NT2/D1 (cell line): ENCODE data around the gene AGO3.

Source experiments
- DNase-seq: peaks from one replicate; pipeline ENCODE4 v3.0.0-alpha.2; 2011; ENCODE audit warnings: low read depth, low spot score
- H3K27me3 ChIP-seq: 2 replicates; pipeline ENCODE4 v1.6.0; 2011; ENCODE audit warnings: mild to moderate bottlenecking; ENCODE audit not compliant: insufficient read length, insufficient read depth
- H3K36me3 ChIP-seq: 2 replicates; pipeline ENCODE4 v1.6.1; 2011; ENCODE audit warnings: mild to moderate bottlenecking, low read length, mixed read lengths; ENCODE audit not compliant: insufficient read depth, insufficient read length
- H3K4me1 ChIP-seq: 2 replicates; pipeline ENCODE4 v1.5.1; 2011; ENCODE audit not compliant: insufficient read depth, insufficient read length
- H3K4me3 ChIP-seq: 2 replicates; pipeline ENCODE4 v1.5.1; 2011; ENCODE audit warnings: low read depth; ENCODE audit not compliant: insufficient read length
- H3K9ac ChIP-seq: 2 replicates; pipeline ENCODE4 v1.6.0; 2011; ENCODE audit warnings: low read depth; ENCODE audit not compliant: insufficient read length
- H3K9me3 ChIP-seq: 2 replicates; pipeline ENCODE4 v1.5.1; 2011; ENCODE audit warnings: mild to moderate bottlenecking, low read length; ENCODE audit not compliant: insufficient read depth
- SUZ12 ChIP-seq: IDR thresholded peaks from 2 replicates; pipeline ENCODE4 v1.6.1; 2011; ENCODE audit not compliant: insufficient read length, insufficient read depth; ENCODE audit errors: extremely low read depth
- YY1 ChIP-seq: IDR thresholded peaks from 2 replicates; pipeline ENCODE4 v1.6.1; 2011; ENCODE audit not compliant: insufficient read length, insufficient read depth
- ZNF274 ChIP-seq: IDR thresholded peaks from 2 replicates; pipeline ENCODE4 v1.6.1; 2011; ENCODE audit warnings: mild to moderate bottlenecking, low read depth, low read length

AGO3 gene

DNA sequence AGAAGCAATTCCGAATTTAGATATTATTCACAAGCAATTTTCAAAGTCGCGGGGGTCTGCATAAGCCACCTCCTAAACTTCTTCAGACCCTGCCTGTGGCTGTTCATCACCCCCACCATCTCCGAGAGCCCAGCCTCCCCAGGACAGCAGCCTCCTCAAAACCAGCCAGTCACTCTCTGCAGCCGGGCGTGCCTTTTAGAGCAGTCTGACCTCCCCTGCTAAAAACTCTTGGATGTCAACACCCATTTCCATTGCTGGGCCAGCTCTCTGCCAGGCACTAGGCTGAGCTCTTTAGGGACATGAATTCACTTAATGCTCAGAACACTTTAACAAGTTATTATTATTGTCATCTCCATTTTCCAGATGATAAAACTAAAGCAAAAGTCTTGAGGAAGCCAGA, 169.5 kb downstream of the AGO3 start:
- Histone ChIP-seq H3K4me1 (peaks cover 19% of the 10 kb centered on the region), H3K9me3 (no peaks in the 10 kb centered on the region), H3K36me3 (peaks cover 16% of the 10 kb centered on the region), H3K27me3 (no peaks in the 10 kb centered on the region), H3K4me3 (no peak overlapping the region), H3K9ac (no peak overlapping the region)
- TF ChIP-seq SUZ12, result no peak
- DNase-seq, result no peak

DNA sequence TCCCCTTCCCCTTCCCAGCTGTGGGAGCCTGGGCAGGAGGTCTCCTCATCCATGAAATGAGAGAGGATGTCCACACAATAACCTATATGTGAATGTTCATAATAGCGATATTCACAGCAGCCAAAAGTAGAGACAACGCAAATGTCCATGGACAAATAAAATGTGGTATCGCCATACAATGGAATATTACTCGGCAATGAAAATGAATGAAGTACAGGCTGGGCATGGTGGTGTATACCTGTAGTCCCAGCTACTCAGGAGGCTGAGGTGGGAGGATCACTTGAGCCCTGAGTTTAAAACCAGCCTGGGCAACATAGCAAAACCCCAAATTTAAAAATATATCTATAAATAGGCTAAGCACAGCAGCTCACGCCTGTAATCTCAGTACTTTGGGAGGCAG, 170.6 kb downstream of the AGO3 start:
- Histone ChIP-seq H3K36me3 (peaks cover 4% of the 10 kb centered on the region), H3K27me3 (no peaks in the 10 kb centered on the region), H3K9ac (no peak overlapping the region), H3K4me1 (peaks cover 20% of the 10 kb centered on the region), H3K4me3 (no peak overlapping the region), H3K9me3 (no peaks in the 10 kb centered on the region)
- no peak for TF ChIP-seq ZNF274
- no peak for TF ChIP-seq YY1
- TF ChIP-seq SUZ12, result no peak
- DNase-seq, result no peak

DNA sequence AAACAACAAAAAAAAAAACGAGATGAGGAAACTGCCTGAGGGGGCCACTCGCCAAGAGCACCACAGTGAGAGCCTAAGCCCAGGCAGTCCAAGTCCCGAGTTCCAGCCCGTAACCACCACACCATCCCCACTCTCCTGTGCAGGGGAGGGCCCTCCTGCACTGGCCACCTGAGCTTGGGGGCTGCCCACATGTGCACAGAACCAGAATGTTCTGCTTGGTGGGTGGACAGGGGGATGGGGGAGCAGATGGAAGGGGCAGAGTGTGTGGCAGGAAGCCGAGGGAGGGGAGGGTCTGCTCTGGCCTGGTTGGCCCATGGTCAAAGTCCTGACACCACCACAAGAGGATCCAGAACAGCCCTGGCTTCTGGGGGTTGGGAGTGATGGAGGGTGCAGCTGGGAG, 175.4 kb downstream of the AGO3 start:
- no peak overlapping the region for H3K9ac ChIP-seq
- no peaks in the 10 kb centered on the region for H3K36me3 ChIP-seq
- no peaks in the 10 kb centered on the region for H3K27me3 ChIP-seq
- no peak for TF ChIP-seq ZNF274
- no peak for TF ChIP-seq YY1
- TF ChIP-seq SUZ12, result no peak
- H3K4me1 ChIP-seq, result peaks cover 20% of the 10 kb centered on the region
- H3K4me3 ChIP-seq, result no peak overlapping the region
- H3K9me3 ChIP-seq, result no peaks in the 10 kb centered on the region
- no peak for DNase-seq

DNA sequence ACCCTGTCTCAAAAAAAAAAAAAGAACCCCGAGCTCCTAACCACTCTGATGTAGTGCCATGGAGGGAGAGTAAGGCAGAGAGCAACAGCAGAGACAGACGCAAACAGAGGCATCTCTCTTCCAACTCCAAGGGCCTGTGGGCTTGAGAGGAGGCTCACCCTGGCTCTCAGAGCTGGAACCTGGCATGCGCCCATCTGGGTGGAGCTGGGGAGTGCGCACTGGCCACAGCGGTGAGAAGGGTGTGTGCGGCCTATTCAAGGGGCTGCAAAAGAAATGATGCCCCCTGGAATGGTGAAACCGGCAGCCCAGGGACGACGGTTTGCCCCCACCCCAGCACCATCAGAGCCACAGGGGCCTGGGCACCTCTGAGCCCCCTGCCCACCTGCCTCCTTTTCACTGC, 176.5 kb downstream of the AGO3 start:
- Histone ChIP-seq H3K4me3 (no peak overlapping the region), H3K4me1 (peaks cover 20% of the 10 kb centered on the region), H3K9me3 (no peaks in the 10 kb centered on the region), H3K27me3 (no peaks in the 10 kb centered on the region), H3K36me3 (no peaks in the 10 kb centered on the region), H3K9ac (no peak overlapping the region)
- DNase-seq, result no peak
- no peak for TF ChIP-seq SUZ12

DNA sequence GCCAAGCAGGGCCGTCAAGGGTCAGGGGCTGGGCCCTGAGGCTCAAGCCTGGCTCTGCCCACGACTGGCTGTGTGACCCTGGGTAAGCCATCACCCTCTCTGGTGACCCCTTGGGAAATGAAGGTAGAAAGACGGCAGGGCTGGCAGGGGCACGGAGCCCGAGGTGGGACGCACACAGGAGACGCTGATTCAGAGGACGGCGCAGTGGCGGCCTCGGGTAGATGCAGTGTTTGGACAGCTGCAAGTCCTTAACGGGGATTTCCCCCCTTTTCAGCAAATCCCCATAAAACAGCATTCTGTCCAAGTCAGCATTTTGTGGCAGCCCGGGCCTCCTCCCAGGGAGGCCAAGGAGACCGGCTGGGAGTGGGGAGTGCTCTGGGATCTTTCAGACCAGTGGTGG, 177.4 kb downstream of the AGO3 start:
- DNase-seq, result no peak
- H3K27me3 ChIP-seq, result no peaks in the 10 kb centered on the region
- H3K36me3 ChIP-seq, result no peaks in the 10 kb centered on the region
- no peak overlapping the region for H3K9ac ChIP-seq
- no peaks in the 10 kb centered on the region for H3K9me3 ChIP-seq
- H3K4me3 ChIP-seq, result no peak overlapping the region
- TF ChIP-seq SUZ12 (no peak), ZNF274 (no peak), YY1 (no peak)
- peaks cover 23% of the 10 kb centered on the region for H3K4me1 ChIP-seq

DNA sequence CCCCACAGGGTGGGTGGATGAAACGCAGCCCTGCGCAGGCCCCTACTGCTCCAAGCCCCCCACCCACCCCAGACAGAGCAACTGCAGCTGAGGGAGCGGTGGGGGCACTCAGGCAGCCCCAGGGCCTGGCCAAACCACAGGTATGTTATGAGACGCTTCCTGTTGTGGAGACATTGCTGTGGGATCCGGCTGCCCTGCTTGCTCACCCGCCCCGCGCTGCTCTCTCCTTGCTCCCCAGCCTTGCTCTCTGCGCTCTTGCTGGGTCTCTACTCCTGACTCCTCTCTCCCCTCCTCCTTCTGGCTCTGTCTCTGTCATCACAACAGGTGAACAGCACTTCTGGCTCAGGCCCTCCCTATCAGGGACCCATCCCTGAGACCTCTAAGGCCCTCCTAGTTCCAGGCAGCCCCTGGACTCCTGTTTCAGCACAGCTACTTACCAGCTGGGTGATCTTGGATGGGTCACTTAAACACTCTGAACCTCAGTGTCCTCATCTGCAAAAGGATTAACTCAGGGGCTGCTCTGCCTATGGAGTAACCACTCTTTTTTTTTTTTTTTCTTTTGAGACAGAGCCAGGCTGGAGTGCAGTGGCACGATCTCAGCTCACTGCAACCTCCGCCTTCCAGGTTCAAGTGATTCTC, 178.3 kb downstream of the AGO3 start:
- Histone ChIP-seq H3K9ac (no peak overlapping the region), H3K4me3 (no peak overlapping the region), H3K36me3 (no peaks in the 10 kb centered on the region), H3K4me1 (peaks cover 27% of the 10 kb centered on the region), H3K27me3 (no peaks in the 10 kb centered on the region), H3K9me3 (no peaks in the 10 kb centered on the region)
- DNase-seq, result no peak
- no peak for TF ChIP-seq SUZ12
- no peak for TF ChIP-seq YY1
- no peak for TF ChIP-seq ZNF274

DNA sequence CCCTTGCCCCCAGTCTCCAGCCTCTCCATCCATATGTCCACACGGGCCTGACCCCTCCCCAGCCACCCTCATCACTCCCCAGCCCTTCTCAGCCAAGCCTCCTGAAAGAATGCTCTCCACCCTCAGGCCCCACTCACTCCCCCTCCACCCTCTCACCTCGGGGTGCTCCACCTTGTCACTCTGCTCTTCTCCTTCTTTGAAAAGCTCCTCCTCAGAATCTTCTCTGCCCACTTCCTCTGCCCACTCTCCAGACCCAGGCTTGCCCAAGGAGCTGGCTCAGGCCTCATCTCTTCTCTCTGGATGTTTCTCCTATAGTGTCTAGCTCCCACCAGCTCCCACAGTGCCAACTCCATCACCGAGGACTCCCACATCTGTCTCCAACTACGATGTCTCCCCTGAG, 180.2 kb downstream of the AGO3 start:
- Histone ChIP-seq H3K4me3 (no peak overlapping the region), H3K4me1 (peaks cover 40% of the 10 kb centered on the region), H3K9ac (no peak overlapping the region), H3K36me3 (no peaks in the 10 kb centered on the region), H3K27me3 (no peaks in the 10 kb centered on the region), H3K9me3 (no peaks in the 10 kb centered on the region)
- DNase-seq, result no peak
- TF ChIP-seq YY1 (no peak), SUZ12 (no peak), ZNF274 (no peak)

DNA sequence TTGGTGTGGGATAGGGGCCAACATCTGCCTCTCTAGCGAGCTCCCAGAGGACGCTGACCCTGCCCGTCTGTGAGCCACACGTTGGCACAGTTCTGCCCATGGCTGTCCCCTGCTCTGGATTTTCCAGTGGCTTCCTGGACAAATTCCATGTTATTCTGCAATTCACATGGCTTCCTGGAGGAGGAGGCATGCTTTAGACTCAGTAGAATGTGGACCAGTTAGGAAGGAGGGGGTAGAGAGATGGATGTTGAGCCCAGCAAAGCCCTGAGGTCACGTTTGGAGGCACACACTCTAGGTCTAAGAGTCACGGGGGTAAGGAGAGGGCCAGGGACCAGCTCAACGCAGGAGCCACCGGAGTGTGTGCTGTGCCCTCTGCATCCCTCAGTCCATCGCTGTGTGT, 181.9 kb downstream of the AGO3 start:
- H3K36me3 ChIP-seq, result no peaks in the 10 kb centered on the region
- no peak overlapping the region for H3K9ac ChIP-seq
- H3K27me3 ChIP-seq, result no peaks in the 10 kb centered on the region

More for the DNA sequence above, 181.9 kb downstream of the AGO3 start:
- no peak for DNase-seq
- Histone ChIP-seq H3K4me3 (no peak overlapping the region), H3K9me3 (no peaks in the 10 kb centered on the region), H3K4me1 (peaks cover 35% of the 10 kb centered on the region)
- TF ChIP-seq YY1, result no peak
- TF ChIP-seq ZNF274, result no peak
- TF ChIP-seq SUZ12, result no peak
